Mucosa of rectum (tissue), 2 donors: ENCODE measurements around the gene SUFU.

Experiments
- H3K27ac ChIP-seq, 2 donors: one replicate each; pipeline ENCODE4 v1.7.0; 2013; ENCODE audit warnings: inconsistent platforms in 2 of 2, low read depth in 2 of 2, low read length in 2 of 2
- H3K27me3 ChIP-seq, 2 donors: one replicate each; pipeline ENCODE4 v1.7.0; 2013; ENCODE audit warnings: low read length in 2 of 2; ENCODE audit not compliant: control insufficient read depth in 2 of 2, insufficient read depth in 2 of 2
- H3K36me3 ChIP-seq, 2 donors: one replicate each; pipeline ENCODE4 v1.7.0; 2013; ENCODE audit warnings: low read length in 2 of 2; ENCODE audit not compliant: control insufficient read depth in 2 of 2, insufficient read depth in 2 of 2
- H3K4me1 ChIP-seq, 2 donors: one replicate each; pipeline ENCODE4 v1.7.0; 2013; ENCODE audit warnings: low read length in 2 of 2, mild to moderate bottlenecking in 1 of 2; ENCODE audit not compliant: control insufficient read depth in 2 of 2, insufficient read depth in 2 of 2
- H3K4me3 ChIP-seq, 2 donors: one replicate each; pipeline ENCODE4 v1.7.0; 2013; ENCODE audit warnings: low read length in 2 of 2
- H3K9ac ChIP-seq, 2 donors: one replicate each; pipeline ENCODE4 v1.7.0; 2013; ENCODE audit warnings: low read length in 2 of 2, low read depth in 1 of 2, mild to moderate bottlenecking in 1 of 2
- H3K9me3 ChIP-seq, 2 donors: one replicate each; pipeline ENCODE4 v1.7.0; 2013; ENCODE audit warnings: low read length in 2 of 2; ENCODE audit not compliant: control insufficient read depth in 2 of 2
- donor health status: healthy.
- donor health status: Normal muscosa, but diverticular disease.

Gene SUFU

GRCh38 chr10:102630663-102631062, 126.9 kb downstream of the SUFU start:
- Histone ChIP-seq H3K9ac (no peak overlapping the region), H3K9me3 (no peaks in the 10 kb centered on the region), H3K36me3 (peaks cover 0 to 10% of the 10 kb centered on the region in 2 donors), H3K4me3 (no peak overlapping the region), H3K4me1 (peaks cover 14 to 26% of the 10 kb centered on the region in 2 donors), H3K27me3 (no peaks in the 10 kb centered on the region), H3K27ac (no peak overlapping the region)

- H3K9ac ChIP-seq: no peak overlapping the region
- peaks cover 14 to 26% of the 10 kb centered on the region in 2 donors for H3K4me1 ChIP-seq
- peaks cover 0 to 10% of the 10 kb centered on the region in 2 donors for H3K36me3 ChIP-seq
- no peak overlapping the region for H3K4me3 ChIP-seq
- no peaks in the 10 kb centered on the region for H3K9me3 ChIP-seq
- H3K27ac ChIP-seq: peak overlapping the region in 1 of 2 donors; percentile 56
- no peaks in the 10 kb centered on the region for H3K27me3 ChIP-seq
These were observed 128.0 kb downstream of the SUFU start for GRCh38 chr10:102631525-102632393.

GRCh38 chr10:102632394-102633111, 128.8 kb downstream of the SUFU start:
- peak overlapping the region in 1 of 2 donors; percentile 24 for H3K9ac ChIP-seq
- peaks cover 11 to 19% of the 10 kb centered on the region in 2 donors for H3K4me1 ChIP-seq
- no peaks in the 10 kb centered on the region for H3K27me3 ChIP-seq
- H3K36me3 ChIP-seq: peaks cover 0 to 7% of the 10 kb centered on the region in 2 donors
- no peaks in the 10 kb centered on the region for H3K9me3 ChIP-seq
- H3K4me3 ChIP-seq: no peak overlapping the region
- peak overlapping the region in 1 of 2 donors; percentile 56 for H3K27ac ChIP-seq

- no peaks in the 10 kb centered on the region for H3K27me3 ChIP-seq
- peaks cover 6 to 15% of the 10 kb centered on the region in 2 donors for H3K4me1 ChIP-seq
- H3K4me3 ChIP-seq: no peak overlapping the region
- peaks cover 0 to 7% of the 10 kb centered on the region in 2 donors for H3K36me3 ChIP-seq
- peak overlapping the region; percentile 14 to 61 for H3K27ac ChIP-seq
- no peak overlapping the region for H3K9ac ChIP-seq
- H3K9me3 ChIP-seq: no peaks in the 10 kb centered on the region
These were observed 129.5 kb downstream of the SUFU start for GRCh38 chr10:102633287-102633686.

GRCh38 chr10:102633848-102634247, 130.1 kb downstream of the SUFU start:
- Histone ChIP-seq H3K27ac (peak overlapping the region; percentile 14 to 61), H3K36me3 (peaks cover 0 to 7% of the 10 kb centered on the region in 2 donors), H3K9ac (no peak overlapping the region), H3K9me3 (no peaks in the 10 kb centered on the region), H3K27me3 (no peaks in the 10 kb centered on the region), H3K4me1 (peaks cover 3 to 13% of the 10 kb centered on the region in 2 donors), H3K4me3 (no peak overlapping the region)

GRCh38 chr10:102634686-102635085, 130.9 kb downstream of the SUFU start:
- Histone ChIP-seq H3K4me1 (peaks cover 3 to 13% of the 10 kb centered on the region in 2 donors), H3K27ac (no peak overlapping the region), H3K9me3 (no peaks in the 10 kb centered on the region), H3K4me3 (no peak overlapping the region), H3K9ac (no peak overlapping the region), H3K36me3 (peaks cover 0 to 7% of the 10 kb centered on the region in 2 donors), H3K27me3 (no peaks in the 10 kb centered on the region)

- H3K27me3 ChIP-seq: no peaks in the 10 kb centered on the region
- no peaks in the 10 kb centered on the region for H3K9me3 ChIP-seq
- peaks cover 0 to 3% of the 10 kb centered on the region in 2 donors for H3K36me3 ChIP-seq
- no peak overlapping the region for H3K9ac ChIP-seq
- no peak overlapping the region for H3K27ac ChIP-seq
- H3K4me1 ChIP-seq: peaks cover 3 to 13% of the 10 kb centered on the region in 2 donors
- no peak overlapping the region for H3K4me3 ChIP-seq
These were observed 131.6 kb downstream of the SUFU start for GRCh38 chr10:102635377-102635776.

- Histone ChIP-seq H3K4me1 (peaks cover 0 to 6% of the 10 kb centered on the region in 2 donors), H3K27ac (no peak overlapping the region), H3K9me3 (no peaks in the 10 kb centered on the region)
These were observed 135.8 kb downstream of the SUFU start for GRCh38 chr10:102639537-102639936.

GRCh38 chr10:102641402-102641801, 137.6 kb downstream of the SUFU start:
- H3K27ac ChIP-seq: peak overlapping the region; percentile 92 to 99
- no peaks in the 10 kb centered on the region for H3K36me3 ChIP-seq
- H3K4me1 ChIP-seq: peaks cover under 1 to 12% of the 10 kb centered on the region in 2 donors
- peak overlapping the region; percentile 96 to 98 for H3K4me3 ChIP-seq
- peak overlapping the region; percentile 88 to 91 for H3K9ac ChIP-seq
- no peaks in the 10 kb centered on the region for H3K27me3 ChIP-seq
- H3K9me3 ChIP-seq: no peaks in the 10 kb centered on the region

More at GRCh38 chr10:102639537-102639936, 135.8 kb downstream of the SUFU start:
- Histone ChIP-seq H3K9ac (no peak overlapping the region), H3K27me3 (no peaks in the 10 kb centered on the region), H3K4me3 (no peak overlapping the region), H3K36me3 (no peaks in the 10 kb centered on the region)
